ENCODE results near the gene TMA16. TPM values are rescaled to one million over a fixed set of nuclear protein-coding genes. Genes with fewer than 3 reads are reported as not detected.

TMA16 gene
- total and polyA plus RNA-seq, 2 of the 13 experiments (the other 11 are each of a cell fraction or from before 2014, with no cell fraction given) = 8.1 to 52.5 TPM

DNA sequence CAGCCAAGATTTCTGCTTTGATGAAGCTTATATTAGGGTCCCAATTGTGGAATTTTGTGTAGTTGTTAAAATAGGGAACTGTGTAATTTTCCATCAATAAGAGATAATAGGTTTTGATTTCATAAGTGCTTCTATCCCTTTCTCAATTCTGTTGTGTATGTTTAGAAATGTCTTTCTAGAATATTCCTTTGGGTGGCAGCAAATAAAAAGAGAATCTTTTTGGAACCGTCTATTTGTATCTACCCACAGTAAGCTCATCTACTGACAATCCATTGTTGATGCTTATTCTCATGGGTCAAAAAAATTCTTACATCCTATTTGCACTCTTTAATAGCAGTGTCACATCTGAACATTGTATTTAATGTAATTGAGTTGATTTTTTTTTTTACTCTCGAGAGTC lies 61.7 kb downstream of the TMA16 start:
- in situ Hi-C loops (cut with HindIII; ENCODE audit: extremely low pct_ligation_motif_present, low pct_unique_long_range_greater_than_20kb) = loop anchor here (10.0 to 25.0 kb wide), 2 partner anchors 109 to 1181 kb away; no protein-coding TSS in a partner anchor
- H3K4me1 ChIP-seq (ENCODE audit: insufficient read depth, low read length) = no peaks in the 10 kb centered on the region
- H3K4me2 ChIP-seq (ENCODE audit: low read depth, low read length) = no peak overlapping the region
- H4K20me1 ChIP-seq (ENCODE audit: insufficient read depth, low read length) = no peaks in the 10 kb centered on the region
- 18% methylated on average over 2 of the region's 2 CpGs for WGBS (ENCODE audit: low lambda C conversion rate)
- TF ChIP-seq ZNF512B (CRISPR knock-in tag; IDR thresholded peaks at IDR 0.05; ENCODE audit: borderline replicate concordance) = no peak
- peak; percentile 35 for TF ChIP-seq STAG1 (CRISPR knock-in tag; IDR thresholded peaks at IDR 0.05)
- H3K4me3 ChIP-seq (replicated peaks in 1 of 3; ENCODE audit: insufficient read depth in 1 of 3, low read depth in 2 of 3, low read length in 3 of 3) = no peak overlapping the region
- no peaks in the 10 kb centered on the region for H3K9me3 ChIP-seq (ENCODE audit: low read length)
- ChIA-PET CTCF (ENCODE audit: low intra/inter-chr PET ratio, low total read pairs) (no interaction called here), POLR2A (no interaction called here)
- H3K27ac ChIP-seq (ENCODE audit: extremely low read length, insufficient read depth, low read length) = no peak overlapping the region
- no peaks in the 10 kb centered on the region for H3K79me2 ChIP-seq (ENCODE audit: insufficient read depth, low read length)
- no peaks in the 10 kb centered on the region for H3K27me3 ChIP-seq (ENCODE audit: control insufficient read depth in 1 of 2, insufficient read depth in 2 of 2, low read length in 2 of 2)
- intact Hi-C loops (cut with micrococcal nuclease; ENCODE audit: unreplicated experiment) = loop anchor here (5.0 kb wide), 1 partner anchor 1176 kb away; no protein-coding TSS in a partner anchor
- no peak for FAIRE-seq
- H3K36me3 ChIP-seq (replicated peaks in 1 of 2; ENCODE audit: control insufficient read depth in 1 of 2, insufficient read depth in 2 of 2, low read length in 2 of 2) = no peaks in the 10 kb centered on the region
- no peak overlapping the region for H3K9ac ChIP-seq (ENCODE audit: insufficient read depth, low read depth, low read length)
- no TSS peak for BruUV-seq (replicated peaks)
- H2AFZ ChIP-seq (ENCODE audit: low read length) = no peak overlapping the region
- DNase-seq (ENCODE audit: low spot score) = no peak
- ATAC-seq = no peak

DNA sequence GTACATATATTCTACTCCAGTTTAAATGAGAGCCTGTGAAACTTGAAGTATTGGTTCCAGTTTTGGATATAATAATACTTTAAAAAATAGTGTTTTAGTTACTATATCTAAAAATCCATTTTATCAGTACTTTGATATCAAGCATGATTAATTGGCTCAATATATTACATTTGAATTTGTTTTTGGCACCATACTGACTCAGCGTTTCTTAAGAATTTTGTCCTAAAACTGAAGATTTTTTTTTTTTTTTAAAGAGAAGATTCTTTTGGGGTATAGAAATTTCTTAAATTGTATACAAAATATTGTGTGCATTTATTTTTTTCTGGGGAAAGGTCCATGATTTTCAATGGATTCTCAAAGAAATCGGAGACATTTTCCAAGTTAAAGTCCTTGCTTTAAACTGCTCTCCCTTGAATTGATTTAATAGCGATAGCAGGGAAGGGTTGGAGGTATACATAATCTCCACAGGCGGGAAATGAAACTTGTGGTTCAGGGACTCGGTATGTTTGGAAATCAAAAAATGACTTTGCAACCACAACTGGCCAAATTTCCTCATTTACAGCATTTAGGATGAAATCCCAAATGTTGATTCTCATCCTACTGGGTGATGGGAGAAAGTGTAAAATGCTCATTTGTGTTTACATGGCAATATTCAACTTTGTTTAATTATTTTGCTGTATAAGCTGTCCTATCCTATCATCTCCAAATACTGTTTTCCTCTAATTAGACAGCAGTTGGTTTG lies 62.3 kb downstream of the TMA16 start:
- Histone ChIP-seq H3K27me3 (ENCODE audit: control insufficient read depth in 1 of 2, insufficient read depth in 2 of 2, low read length in 2 of 2) (no peaks in the 10 kb centered on the region), H3K36me3 (replicated peaks in 1 of 2; ENCODE audit: control insufficient read depth in 1 of 2, insufficient read depth in 2 of 2, low read length in 2 of 2) (no peaks in the 10 kb centered on the region), H3K79me2 (ENCODE audit: insufficient read depth, low read length) (no peaks in the 10 kb centered on the region), H3K9me3 (ENCODE audit: low read length) (no peaks in the 10 kb centered on the region), H4K20me1 (ENCODE audit: insufficient read depth, low read length) (no peaks in the 10 kb centered on the region), H3K27ac (ENCODE audit: extremely low read length, insufficient read depth, low read length) (no peak overlapping the region), H3K4me1 (ENCODE audit: insufficient read depth, low read length) (no peaks in the 10 kb centered on the region), H3K4me2 (ENCODE audit: low read depth, low read length) (no peak overlapping the region), H3K9ac (ENCODE audit: insufficient read depth, low read depth, low read length) (no peak overlapping the region), H2AFZ (ENCODE audit: low read length) (no peak overlapping the region), H3K4me3 (replicated peaks in 1 of 3; ENCODE audit: insufficient read depth in 1 of 3, low read depth in 2 of 3, low read length in 3 of 3) (no peak overlapping the region)
- POLR2A ChIA-PET = no interaction called here
- intact Hi-C loops (cut with micrococcal nuclease; ENCODE audit: unreplicated experiment) = loop anchor here (5.0 kb wide), 1 partner anchor 1175 kb away; no protein-coding TSS in a partner anchor
- 33% methylated on average over 5 of the region's 5 CpGs for WGBS (ENCODE audit: low lambda C conversion rate)
- CTCF ChIA-PET (ENCODE audit: low intra/inter-chr PET ratio, low total read pairs) = no interaction called here
- no peak for ATAC-seq
- no peak for FAIRE-seq
- TF ChIP-seq MAFK (conservative IDR thresholded peaks at IDR 0.05 in 1 of 2, IDR thresholded peaks at IDR 0.05 in 1 of 2; ENCODE audit: low read length in 2 of 2) = peak; percentile 28 to 74; a peak in 3 of 4 replicates
- no peak for TF ChIP-seq ZFAT (CRISPR knock-in tag; conservative IDR thresholded peaks at IDR 0.05)
- no peak for TF ChIP-seq KAT7 (CRISPR knock-in tag; IDR thresholded peaks at IDR 0.05; ENCODE audit: borderline replicate concordance)
- TF ChIP-seq TFAP4 (IDR thresholded peaks at IDR 0.05; ENCODE audit: borderline replicate concordance, low read depth) = no peak
- TF ChIP-seq, protein P1, sequence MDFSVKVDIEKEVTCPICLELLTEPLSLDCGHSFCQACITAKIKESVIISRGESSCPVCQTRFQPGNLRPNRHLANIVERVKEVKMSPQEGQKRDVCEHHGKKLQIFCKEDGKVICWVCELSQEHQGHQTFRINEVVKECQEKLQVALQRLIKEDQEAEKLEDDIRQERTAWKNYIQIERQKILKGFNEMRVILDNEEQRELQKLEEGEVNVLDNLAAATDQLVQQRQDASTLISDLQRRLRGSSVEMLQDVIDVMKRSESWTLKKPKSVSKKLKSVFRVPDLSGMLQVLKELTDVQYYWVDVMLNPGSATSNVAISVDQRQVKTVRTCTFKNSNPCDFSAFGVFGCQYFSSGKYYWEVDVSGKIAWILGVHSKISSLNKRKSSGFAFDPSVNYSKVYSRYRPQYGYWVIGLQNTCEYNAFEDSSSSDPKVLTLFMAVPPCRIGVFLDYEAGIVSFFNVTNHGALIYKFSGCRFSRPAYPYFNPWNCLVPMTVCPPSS (IDR thresholded peaks at IDR 0.05) = no peak
- DNase-seq (ENCODE audit: low spot score) = no peak
- no TSS peak for BruUV-seq (replicated peaks)
- in situ Hi-C loops (cut with HindIII; ENCODE audit: extremely low pct_ligation_motif_present, low pct_unique_long_range_greater_than_20kb) = loop anchor here (10.0 to 25.0 kb wide), 2 partner anchors 108 to 1180 kb away; no protein-coding TSS in a partner anchor

All from HepG2 (cell line).